HL-60/S4 treated with phorbol 12-myristate 13-acetate at 8.2 ng/mL for 4 days and 3 days (cell line): Measurements from ENCODE around the gene PRAMEF1.
"Not testable (repeated sequence)": the region's sequence is repeated elsewhere in the genome, so short reads cannot be mapped to it uniquely, and the experiment has no call there.

ENCODE experiments used
- in situ Hi-C: fragments of 300-500 bp; cut with MboI; formaldehyde crosslinking; loops from 2 replicates; pipeline ENCODE4 v1.15.0; 2022; ENCODE audit warnings: low sequenced_read_pairs

Gene PRAMEF1

DNA sequence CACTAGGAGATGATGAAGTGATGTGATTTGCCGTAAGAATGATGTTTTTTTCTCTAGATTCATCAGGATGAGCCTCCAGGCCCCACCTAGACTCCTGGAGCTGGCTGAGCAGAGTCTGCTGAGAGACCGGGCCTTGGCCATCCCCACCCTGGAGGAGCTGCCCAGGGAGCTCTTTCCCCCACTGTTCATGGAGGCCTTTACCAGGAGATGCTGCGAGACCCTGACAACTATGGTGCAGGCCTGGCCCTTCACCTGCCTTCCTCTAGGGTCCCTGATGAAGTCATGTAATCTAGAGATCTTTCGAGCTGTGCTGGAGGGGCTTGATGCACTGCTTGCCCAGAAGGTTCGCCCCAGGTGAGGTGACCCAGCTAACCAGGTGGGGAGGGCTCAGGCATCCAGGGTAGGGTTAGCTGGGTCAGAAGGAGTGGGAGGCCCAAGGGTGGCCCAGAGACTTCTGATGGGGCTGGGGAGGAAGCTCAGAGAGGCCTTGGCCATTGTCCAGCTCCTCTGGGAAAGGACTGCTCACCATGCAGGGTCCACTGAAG lies 16.3 kb upstream of the PRAMEF1 start:
- in situ Hi-C loops: no loop called here

GRCh38 chr1:12775443-12775842 lies 15.8 kb upstream of the PRAMEF1 start:
- in situ Hi-C loops: no loop called here

- in situ Hi-C loops: no loop called here
Measured at GRCh38 chr1:12776801-12777557, 14.2 kb upstream of the PRAMEF1 start.

DNA sequence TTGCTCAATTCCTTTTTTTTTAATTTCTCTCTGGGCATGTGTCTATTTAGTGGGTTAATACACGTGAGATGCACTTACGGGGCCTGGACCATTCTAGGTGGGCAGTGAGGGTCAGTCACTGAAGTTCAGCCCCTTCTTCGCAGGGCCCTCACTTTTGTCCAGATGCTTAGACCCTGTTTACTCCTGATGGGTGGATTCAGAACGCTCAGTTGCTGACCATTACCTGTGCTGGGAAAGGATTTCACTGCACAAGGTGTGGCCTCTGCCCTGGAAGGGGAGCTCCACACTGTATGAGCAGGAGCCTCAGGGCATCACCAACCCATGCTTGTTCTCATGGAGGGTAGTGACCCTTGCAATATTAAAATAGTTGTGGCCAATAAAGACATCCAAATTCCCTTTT lies 13.1 kb upstream of the PRAMEF1 start:
- in situ Hi-C loops: no loop called here

- in situ Hi-C loops: no loop called here
Measured at GRCh38 chr1:12778907-12779306, 12.3 kb upstream of the PRAMEF1 start.

- in situ Hi-C loops: not testable (repeated sequence)
Measured at GRCh38 chr1:12781488-12781887, 9.7 kb upstream of the PRAMEF1 start.

DNA sequence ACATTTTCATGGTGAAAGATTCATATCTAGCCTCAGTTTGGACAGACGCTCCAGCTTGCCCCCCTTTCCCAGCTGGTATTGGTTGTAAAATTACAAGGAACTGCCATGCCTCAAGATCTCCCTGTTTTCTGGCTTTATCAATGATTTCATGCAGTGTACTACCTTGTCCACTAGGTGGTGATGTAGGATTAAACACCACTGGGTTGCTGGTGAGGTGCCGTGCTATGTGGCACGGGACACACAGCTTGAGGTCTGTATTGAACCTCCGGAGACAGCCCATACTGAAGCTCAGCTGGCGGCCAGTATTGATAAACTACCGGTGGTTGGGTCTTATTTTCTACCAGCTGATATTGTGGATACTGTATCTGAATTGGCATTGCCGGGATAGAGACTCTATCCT lies 7.4 kb upstream of the PRAMEF1 start:
- in situ Hi-C loops: not testable (repeated sequence)

GRCh38 chr1:12784729-12785128 lies 6.5 kb upstream of the PRAMEF1 start:
- in situ Hi-C loops: not testable (repeated sequence)

DNA sequence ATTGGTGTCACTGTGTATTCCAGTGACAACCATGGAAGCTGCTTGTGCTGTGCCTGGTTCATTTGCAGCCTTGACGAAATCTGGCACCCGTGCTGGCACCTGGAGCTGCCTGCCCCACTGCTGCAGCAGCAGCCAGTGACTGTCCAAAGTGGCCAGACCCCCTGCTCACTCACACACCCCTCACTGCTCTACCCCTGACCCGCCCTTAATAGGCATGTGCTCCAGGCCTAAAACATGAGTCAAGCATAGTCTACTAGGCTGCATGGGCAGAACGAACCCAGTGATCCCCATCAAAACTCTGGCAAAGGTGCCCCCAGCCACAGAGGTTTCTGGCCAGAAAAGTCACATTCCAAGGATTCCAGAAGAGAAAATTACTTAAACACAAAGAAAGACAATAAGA lies 7.7 kb downstream of the PRAMEF1 start:
- in situ Hi-C loops: no loop called here

- in situ Hi-C loops: no loop called here
Measured at GRCh38 chr1:12799730-12800129, 8.5 kb downstream of the PRAMEF1 start.

DNA sequence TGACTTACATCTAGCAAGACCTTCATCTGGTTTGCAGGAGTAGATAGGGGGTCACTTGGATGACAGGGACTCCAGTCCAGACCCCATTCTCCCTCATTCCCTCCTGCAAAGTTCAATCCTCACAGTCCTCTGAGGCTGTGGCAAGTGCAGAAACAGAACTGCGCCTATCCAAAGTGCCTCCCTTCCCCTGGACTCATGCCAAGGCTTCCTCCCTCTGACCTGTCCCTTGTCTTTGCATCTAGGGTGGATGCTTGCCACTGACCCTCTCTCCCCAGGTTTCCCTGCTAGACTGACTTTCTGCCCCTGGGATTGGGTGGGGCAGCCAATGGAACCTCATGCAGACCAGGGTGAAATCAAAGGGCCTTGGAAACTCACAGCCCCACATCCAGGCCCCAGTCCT lies 18.7 kb downstream of the PRAMEF1 start:
- in situ Hi-C loops: no loop called here

- in situ Hi-C loops: no loop called here
Measured at GRCh38 chr1:12810691-12811408, 19.7 kb downstream of the PRAMEF1 start.

DNA sequence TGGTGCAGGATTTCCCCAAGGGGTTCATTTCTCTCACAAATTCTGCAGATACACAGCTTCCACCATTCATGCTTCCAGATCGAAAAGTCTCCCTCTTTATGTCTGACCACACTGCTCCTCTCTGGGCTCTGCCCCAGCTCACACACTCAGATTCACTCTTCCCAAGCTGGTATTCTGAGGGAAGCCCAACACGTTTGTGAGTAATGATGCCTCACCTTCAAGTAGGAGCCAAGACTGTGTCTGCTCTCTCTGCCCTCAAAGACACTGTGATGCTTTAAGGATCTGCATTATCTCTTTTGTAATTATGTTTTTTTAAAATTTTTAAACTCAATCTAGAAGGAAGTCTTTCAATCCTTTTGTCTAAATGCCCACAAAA lies 20.2 kb downstream of the PRAMEF1 start:
- in situ Hi-C loops: no loop called here

GRCh38 chr1:12819061-12819460 lies 27.9 kb downstream of the PRAMEF1 start:
- in situ Hi-C loops: not testable (repeated sequence)

- in situ Hi-C loops: not testable (repeated sequence)
Measured at GRCh38 chr1:12831310-12831709, 40.1 kb downstream of the PRAMEF1 start, which contains the start of gene PRAMEF11. Gene PRAMEF11, minus strand, starts transcription at chr1:12831410. Its CDS starts 2,621 bp downstream, at chr1:12828789.

DNA sequence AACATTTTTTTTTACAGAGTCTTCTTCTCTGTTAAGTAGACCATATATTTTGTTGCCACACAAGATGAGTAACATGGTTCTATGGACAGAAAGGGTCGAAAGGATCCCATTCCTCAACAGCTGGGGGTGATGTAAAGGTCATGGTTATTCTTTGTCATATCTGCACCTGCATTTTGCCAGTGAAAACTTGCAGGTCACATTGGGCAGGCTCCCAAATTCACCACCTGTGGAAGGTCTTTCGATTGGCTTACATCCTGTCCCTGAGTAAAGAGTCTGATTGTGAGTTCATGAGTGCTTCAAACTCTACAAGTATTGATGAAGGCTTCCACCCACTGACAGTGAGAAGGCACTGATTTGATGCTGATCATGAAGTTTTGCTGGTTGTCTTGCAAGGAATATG lies 42.1 kb downstream of the PRAMEF1 start:
- in situ Hi-C loops: not testable (repeated sequence)
